HEK293 (cell line): ENCODE results near the gene MXRA8.

ENCODE experiments used
- GLI2 ChIP-seq: fragments of 450-650 bp; formaldehyde crosslinking; IDR thresholded peaks from 2 replicates; pipeline ENCODE4; 2017; ENCODE audit warnings: missing biosample characterization, missing genetic modification characterization, low read depth, borderline replicate concordance
- TCF7L2 ChIP-seq: IDR thresholded peaks from 2 replicates; pipeline ENCODE4 v1.6.1; 2011; ENCODE audit warnings: low read depth, mild to moderate bottlenecking, inconsistent platforms, low read length, moderate library complexity, borderline replicate concordance
- ZBTB11 ChIP-seq: fragments of 450-650 bp; formaldehyde crosslinking; conservative IDR thresholded peaks from 2 replicates; pipeline ENCODE4 v1.5.1; 2016; ENCODE audit warnings: low read depth, missing biosample characterization, missing genetic modification characterization
- ZBTB17 ChIP-seq: fragments of 450-650 bp; formaldehyde crosslinking; IDR thresholded peaks from 2 replicates; pipeline ENCODE4 v1.5.1; 2016; ENCODE audit warnings: missing biosample characterization, missing genetic modification characterization
- ZBTB20 ChIP-seq: fragments of 450-650 bp; formaldehyde crosslinking; IDR thresholded peaks from 2 replicates; pipeline ENCODE4 v1.5.1; 2016; ENCODE audit warnings: missing biosample characterization, missing genetic modification characterization
- ZBTB21 ChIP-seq: fragments of 450-650 bp; formaldehyde crosslinking; IDR thresholded peaks from 2 replicates; pipeline ENCODE4 v1.5.1; 2017; ENCODE audit warnings: missing biosample characterization, missing genetic modification characterization
- ZBTB44 ChIP-seq: fragments of 450-650 bp; IDR thresholded peaks from 2 replicates; pipeline ENCODE4 v1.5.1; 2018; ENCODE audit warnings: missing biosample characterization, mild to moderate bottlenecking, missing genetic modification characterization
- ZBTB7A ChIP-seq: fragments of 450-650 bp; formaldehyde crosslinking; IDR thresholded peaks from 2 replicates; pipeline ENCODE4 v1.5.1; 2016; ENCODE audit warnings: low read depth, missing biosample characterization, missing genetic modification characterization
- ZFP37 ChIP-seq: fragments of 450-650 bp; formaldehyde crosslinking; IDR thresholded peaks from 2 replicates; pipeline ENCODE4 v1.5.1; 2016; ENCODE audit warnings: missing biosample characterization, missing genetic modification characterization
- ZFP69B ChIP-seq: fragments of 450-650 bp; formaldehyde crosslinking; IDR thresholded peaks from 2 replicates; pipeline ENCODE4 v1.5.1; 2016; ENCODE audit warnings: missing biosample characterization, missing genetic modification characterization
- ZNF112 ChIP-seq: fragments of 450-650 bp; formaldehyde crosslinking; IDR thresholded peaks from 2 replicates; pipeline ENCODE4 v1.5.0; 2017; ENCODE audit warnings: missing biosample characterization, missing genetic modification characterization
- ZNF114 ChIP-seq: fragments of 450-650 bp; formaldehyde crosslinking; IDR thresholded peaks from 2 replicates; pipeline ENCODE4 v1.5.0; 2017; ENCODE audit warnings: missing biosample characterization, missing genetic modification characterization
- ZNF121 ChIP-seq: fragments of 450-650 bp; formaldehyde crosslinking; IDR thresholded peaks from 2 replicates; pipeline ENCODE4 v1.5.1; 2016; ENCODE audit warnings: missing biosample characterization, missing genetic modification characterization
- ZNF155 ChIP-seq: fragments of 450-650 bp; formaldehyde crosslinking; IDR thresholded peaks from 2 replicates; pipeline ENCODE4 v1.5.1; 2016; ENCODE audit warnings: missing biosample characterization, missing genetic modification characterization
- ZNF175 ChIP-seq: fragments of 450-650 bp; formaldehyde crosslinking; IDR thresholded peaks from 2 replicates; pipeline ENCODE4 v1.5.1; 2016; ENCODE audit warnings: missing biosample characterization, missing genetic modification characterization
- ZNF19 ChIP-seq: fragments of 450-650 bp; formaldehyde crosslinking; IDR thresholded peaks from 2 replicates; pipeline ENCODE4; 2016; ENCODE audit warnings: missing biosample characterization, missing genetic modification characterization, low read depth
- ZNF202 ChIP-seq: fragments of 450-650 bp; formaldehyde crosslinking; IDR thresholded peaks from 2 replicates; pipeline ENCODE4 v1.5.1; 2016; ENCODE audit warnings: missing biosample characterization, missing genetic modification characterization, borderline replicate concordance
- ZNF214 ChIP-seq: fragments of 450-650 bp; formaldehyde crosslinking; IDR thresholded peaks from 2 replicates; pipeline ENCODE4 v1.5.1; 2017; ENCODE audit warnings: missing biosample characterization, mild to moderate bottlenecking, missing genetic modification characterization, borderline replicate concordance
- ZNF24 ChIP-seq: fragments of 450-650 bp; formaldehyde crosslinking; IDR thresholded peaks from 2 replicates; pipeline ENCODE4 v1.5.1; 2016; ENCODE audit warnings: missing biosample characterization, missing genetic modification characterization
- ZNF302 ChIP-seq: fragments of 450-650 bp; formaldehyde crosslinking; IDR thresholded peaks from 2 replicates; pipeline ENCODE4 v1.5.1; 2016; ENCODE audit warnings: missing biosample characterization, missing genetic modification characterization, low read depth
- ZNF311 ChIP-seq: fragments of 450-650 bp; formaldehyde crosslinking; IDR thresholded peaks from 2 replicates; pipeline ENCODE4 v1.5.1; 2017; ENCODE audit warnings: missing biosample characterization, missing genetic modification characterization, borderline replicate concordance
- ZNF354C ChIP-seq: fragments of 450-650 bp; formaldehyde crosslinking; IDR thresholded peaks from 2 replicates; pipeline ENCODE4 v1.5.1; 2016; ENCODE audit warnings: missing biosample characterization, missing genetic modification characterization, low read depth, borderline replicate concordance
- ZNF37A ChIP-seq: fragments of 450-650 bp; IDR thresholded peaks from 2 replicates; pipeline ENCODE4 v1.5.1; 2018; ENCODE audit warnings: missing biosample characterization, missing genetic modification characterization
- ZNF416 ChIP-seq: fragments of 450-650 bp; formaldehyde crosslinking; IDR thresholded peaks from 2 replicates; pipeline ENCODE4 v1.5.1; 2016; ENCODE audit warnings: missing biosample characterization, missing genetic modification characterization
- ZNF449 ChIP-seq: fragments of 450-650 bp; formaldehyde crosslinking; IDR thresholded peaks from 2 replicates; pipeline ENCODE4 v1.5.1; 2017; ENCODE audit warnings: missing biosample characterization, mild to moderate bottlenecking, missing genetic modification characterization, moderate library complexity
- ZNF548 ChIP-seq: fragments of 450-650 bp; formaldehyde crosslinking; IDR thresholded peaks from 2 replicates; pipeline ENCODE4 v1.5.1; 2016; ENCODE audit warnings: missing biosample characterization, missing genetic modification characterization
- ZNF621 ChIP-seq: fragments of 450-650 bp; formaldehyde crosslinking; IDR thresholded peaks from 2 replicates; pipeline ENCODE4 v1.5.1; 2017; ENCODE audit warnings: missing biosample characterization, missing genetic modification characterization
- ZNF624 ChIP-seq: fragments of 450-650 bp; formaldehyde crosslinking; IDR thresholded peaks from 2 replicates; pipeline ENCODE4 v1.5.1; 2017; ENCODE audit warnings: missing biosample characterization, missing genetic modification characterization
- ZNF626 ChIP-seq: fragments of 450-650 bp; sonication (Bioruptor Pico); formaldehyde crosslinking; IDR thresholded peaks from 2 replicates; pipeline ENCODE4 v1.5.1; 2018; ENCODE audit warnings: missing biosample characterization, missing genetic modification characterization, inconsistent platforms
- ZSCAN18 ChIP-seq: fragments of 450-650 bp; formaldehyde crosslinking; IDR thresholded peaks from 2 replicates; pipeline ENCODE4 v1.5.1; 2016; ENCODE audit warnings: missing biosample characterization, missing genetic modification characterization
- TF ChIP-seq, protein P1 (sequence below): fragments of 450-650 bp; formaldehyde crosslinking; IDR thresholded peaks from 2 replicates; pipeline ENCODE4 v1.5.1; 2016; ENCODE audit warnings: missing biosample characterization, missing genetic modification characterization

The MXRA8 gene

GRCh38 chr1:1347663-1348419, 10.5 kb downstream of the MXRA8 start (continued):
- TF ChIP-seq ZNF37A (tag by site-specific recombination) (no peak), ZNF155 (tag by site-specific recombination) (no peak), ZNF621 (tag by site-specific recombination) (no peak), ZNF302 (no peak), ZBTB20 (tag by site-specific recombination) (no peak; the same call in 1 of the 2 replicates), ZNF416 (tag by site-specific recombination) (no peak), ZNF449 (peak; percentile 85), ZBTB7A (no peak), ZNF311 (tag by site-specific recombination) (no peak), ZNF214 (no peak), ZNF175 (no peak), ZSCAN18 (tag by site-specific recombination) (no peak), ZBTB11 (tag by site-specific recombination) (no peak), ZFP37 (tag by site-specific recombination) (0 out of 2 replicates have a peak, but pooled peaks have one; percentile 45), ZBTB21 (tag by site-specific recombination) (no peak), GLI2 (tag by site-specific recombination) (no peak), ZNF354C (no peak), ZBTB17 (tag by site-specific recombination) (0 out of 2 replicates have a peak, but pooled peaks have one; percentile 19), ZNF114 (tag by site-specific recombination) (no peak), ZNF24 (tag by site-specific recombination) (no peak), ZBTB44 (tag by site-specific recombination) (no peak), ZNF548 (no peak), ZFP69B (peak; percentile 96), TCF7L2 (no peak), ZNF626 (tag by site-specific recombination) (no peak), ZNF121 (tag by site-specific recombination) (no peak), ZNF112 (tag by site-specific recombination) (no peak), ZNF202 (tag by site-specific recombination) (no peak), ZNF19 (tag by site-specific recombination) (no peak), ZNF624 (tag by site-specific recombination) (no peak)
- TF ChIP-seq, protein P1, sequence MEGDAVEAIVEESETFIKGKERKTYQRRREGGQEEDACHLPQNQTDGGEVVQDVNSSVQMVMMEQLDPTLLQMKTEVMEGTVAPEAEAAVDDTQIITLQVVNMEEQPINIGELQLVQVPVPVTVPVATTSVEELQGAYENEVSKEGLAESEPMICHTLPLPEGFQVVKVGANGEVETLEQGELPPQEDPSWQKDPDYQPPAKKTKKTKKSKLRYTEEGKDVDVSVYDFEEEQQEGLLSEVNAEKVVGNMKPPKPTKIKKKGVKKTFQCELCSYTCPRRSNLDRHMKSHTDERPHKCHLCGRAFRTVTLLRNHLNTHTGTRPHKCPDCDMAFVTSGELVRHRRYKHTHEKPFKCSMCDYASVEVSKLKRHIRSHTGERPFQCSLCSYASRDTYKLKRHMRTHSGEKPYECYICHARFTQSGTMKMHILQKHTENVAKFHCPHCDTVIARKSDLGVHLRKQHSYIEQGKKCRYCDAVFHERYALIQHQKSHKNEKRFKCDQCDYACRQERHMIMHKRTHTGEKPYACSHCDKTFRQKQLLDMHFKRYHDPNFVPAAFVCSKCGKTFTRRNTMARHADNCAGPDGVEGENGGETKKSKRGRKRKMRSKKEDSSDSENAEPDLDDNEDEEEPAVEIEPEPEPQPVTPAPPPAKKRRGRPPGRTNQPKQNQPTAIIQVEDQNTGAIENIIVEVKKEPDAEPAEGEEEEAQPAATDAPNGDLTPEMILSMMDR (tag by site-specific recombination) = no peak
